Renal cortical epithelial cell (primary cell): ENCODE results near the gene ABCA2. TPM values are rescaled to one million over a fixed set of nuclear protein-coding genes. Genes with fewer than 3 reads are reported as not detected.
"Not testable (repeated sequence)": the region's sequence is repeated elsewhere in the genome, so short reads cannot be mapped to it uniquely, and the experiment has no call there.

Experiments
- DNase-seq: peaks from one replicate; pipeline ENCODE4 v3.0.0-alpha.2; 2011; ENCODE audit warnings: low read depth
- total RNA-seq: library from RNA; depleted of rRNA; stranded (reverse); fragments of >200 nt; gene quantifications from 2 replicates; pipeline ENCODE4 v1.2.3, GENCODE V29; 2014

Gene ABCA2
- total RNA-seq, 1 donor from 2014 or later = 53.0 TPM

DNA sequence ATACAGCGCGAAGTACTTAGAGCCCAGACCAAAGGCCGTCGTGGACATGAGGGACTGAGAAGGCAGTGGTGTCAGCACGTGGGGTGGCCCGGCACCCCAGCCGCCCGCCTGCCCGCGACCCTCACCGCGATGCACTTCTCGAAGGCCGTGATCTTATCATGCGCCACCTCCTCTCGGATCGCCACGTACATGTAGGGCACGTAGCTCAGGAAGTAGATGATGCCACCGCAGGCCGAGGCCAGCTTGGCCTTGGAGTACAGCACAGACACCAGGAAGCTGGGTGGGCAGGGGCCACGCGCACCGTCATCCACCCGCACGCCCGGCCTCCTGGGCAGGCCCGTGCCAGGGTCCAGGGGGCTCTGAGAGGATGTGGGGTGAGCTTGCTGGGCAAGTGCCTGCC lies 11.0 kb downstream of the ABCA2 start:
- DNase-seq = no peak

DNA sequence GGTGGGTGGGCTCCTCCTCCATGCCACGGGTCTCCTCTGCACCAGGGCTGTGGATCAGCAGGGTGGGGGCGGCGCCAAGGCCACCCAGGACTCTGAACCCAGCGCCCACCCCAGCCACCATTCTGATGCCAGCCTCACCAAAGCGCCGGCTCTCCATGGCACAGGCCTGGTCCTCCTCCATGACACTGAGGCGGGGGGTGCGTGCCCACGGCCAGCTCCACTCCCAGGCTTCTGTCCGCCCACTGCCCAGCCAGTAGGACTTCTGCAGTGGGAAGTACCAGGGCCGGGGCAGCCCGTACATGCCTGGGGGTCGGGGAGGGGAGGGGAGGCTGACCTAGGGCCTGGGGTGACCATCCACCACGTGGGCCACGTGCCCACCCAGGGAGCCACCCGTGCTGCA lies 11.6 kb downstream of the ABCA2 start:
- DNase-seq = no peak

- no peak for DNase-seq
Observed at GRCh38 chr9:137015976-137016375, 12.1 kb downstream of the ABCA2 start.

DNA sequence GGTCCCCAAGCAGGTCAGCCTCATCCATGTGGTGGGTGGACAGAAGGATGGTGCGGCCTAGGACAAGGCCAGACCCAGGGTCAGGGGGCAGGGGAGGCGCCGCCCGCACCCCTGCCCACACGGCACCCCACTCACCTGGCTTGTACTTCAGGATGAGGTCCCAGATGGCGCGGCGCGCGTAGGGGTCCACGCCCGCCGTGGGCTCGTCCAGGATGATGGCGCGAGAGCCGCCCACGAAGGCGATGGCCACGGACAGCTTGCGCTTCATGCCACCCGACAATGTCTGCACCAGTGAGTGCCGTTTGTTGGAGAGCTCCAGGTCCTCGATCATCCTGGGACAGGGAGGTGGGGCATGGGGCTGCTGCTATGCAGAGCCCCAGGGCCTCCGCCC lies 12.5 kb downstream of the ABCA2 start:
- DNase-seq = no peak

DNA sequence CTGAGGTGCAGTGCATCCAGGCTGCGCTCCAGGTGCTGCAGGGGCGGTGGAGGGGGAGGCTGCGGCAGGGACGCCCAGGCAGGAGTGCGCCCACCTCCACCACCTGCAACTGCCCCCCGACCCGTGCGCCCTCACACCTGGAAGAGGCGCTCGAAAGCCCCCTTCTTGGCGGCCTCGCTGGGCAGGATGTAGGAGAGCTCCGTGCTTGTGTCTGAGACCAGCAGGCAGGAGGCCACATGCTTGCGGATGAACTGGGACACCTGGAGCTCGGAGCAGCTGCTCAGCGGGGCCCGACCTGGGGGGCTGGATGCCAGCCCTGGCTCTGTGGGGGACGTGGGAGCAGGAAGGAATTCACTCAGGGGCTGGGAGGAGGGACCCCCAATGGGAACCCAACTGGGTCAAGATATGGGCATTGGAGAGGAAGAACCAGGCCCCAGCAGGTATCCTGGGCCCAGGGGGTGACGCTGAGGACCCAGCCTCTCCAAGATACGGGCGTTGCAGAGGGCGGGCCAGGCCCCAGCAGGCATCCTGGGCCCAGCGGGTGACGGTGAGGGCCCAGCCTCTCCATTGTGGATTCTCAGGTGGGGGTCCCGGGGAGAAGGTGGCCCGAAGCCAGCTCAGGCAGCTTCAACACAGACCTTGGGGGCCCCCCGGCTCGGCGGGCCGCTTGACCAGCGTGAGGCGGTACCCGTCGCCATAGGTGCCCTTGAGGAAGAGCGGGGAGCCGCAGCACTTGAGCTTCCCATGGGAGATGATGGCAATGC lies 13.1 kb downstream of the ABCA2 start:
- DNase-seq = no peak

DNA sequence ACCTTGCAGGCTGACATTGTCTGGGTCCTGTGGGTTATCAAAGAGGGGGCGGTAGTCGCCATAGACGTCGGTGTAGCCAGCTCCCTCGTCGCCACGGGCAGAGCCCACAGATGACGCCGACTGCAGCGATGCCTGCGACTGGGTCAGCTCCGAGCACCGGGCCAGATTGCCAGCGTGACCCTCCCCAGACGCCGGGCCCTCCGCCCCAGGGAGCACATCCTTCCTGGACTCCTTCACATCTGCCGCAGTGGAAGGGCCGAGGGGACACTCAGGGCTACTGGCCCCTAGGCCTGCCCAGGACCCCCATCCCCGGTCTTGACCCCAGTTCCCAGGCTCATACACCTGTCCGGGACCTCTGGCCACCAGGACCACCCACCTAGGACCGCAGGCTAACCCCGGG lies 13.9 kb downstream of the ABCA2 start:
- no peak for DNase-seq

DNA sequence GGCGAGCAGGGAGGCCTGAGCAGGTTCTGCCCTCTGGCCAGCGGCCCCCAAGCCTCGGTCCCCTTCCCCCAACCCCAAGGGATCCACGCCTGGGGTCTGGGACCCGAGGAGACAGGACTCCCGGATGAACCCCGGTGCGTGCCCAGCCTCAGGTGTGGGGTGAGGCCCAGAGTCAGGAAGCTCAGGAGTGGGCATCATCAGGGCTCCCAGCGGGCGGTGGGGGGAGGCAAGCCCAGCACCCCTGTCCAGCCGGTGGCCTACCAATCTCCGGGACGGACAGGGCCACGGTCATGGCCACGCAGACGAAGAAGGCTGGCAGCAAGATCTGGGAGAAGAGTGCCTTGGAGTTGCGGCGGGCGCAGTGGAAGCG lies 14.5 kb downstream of the ABCA2 start:
- DNase-seq = no peak

DNA sequence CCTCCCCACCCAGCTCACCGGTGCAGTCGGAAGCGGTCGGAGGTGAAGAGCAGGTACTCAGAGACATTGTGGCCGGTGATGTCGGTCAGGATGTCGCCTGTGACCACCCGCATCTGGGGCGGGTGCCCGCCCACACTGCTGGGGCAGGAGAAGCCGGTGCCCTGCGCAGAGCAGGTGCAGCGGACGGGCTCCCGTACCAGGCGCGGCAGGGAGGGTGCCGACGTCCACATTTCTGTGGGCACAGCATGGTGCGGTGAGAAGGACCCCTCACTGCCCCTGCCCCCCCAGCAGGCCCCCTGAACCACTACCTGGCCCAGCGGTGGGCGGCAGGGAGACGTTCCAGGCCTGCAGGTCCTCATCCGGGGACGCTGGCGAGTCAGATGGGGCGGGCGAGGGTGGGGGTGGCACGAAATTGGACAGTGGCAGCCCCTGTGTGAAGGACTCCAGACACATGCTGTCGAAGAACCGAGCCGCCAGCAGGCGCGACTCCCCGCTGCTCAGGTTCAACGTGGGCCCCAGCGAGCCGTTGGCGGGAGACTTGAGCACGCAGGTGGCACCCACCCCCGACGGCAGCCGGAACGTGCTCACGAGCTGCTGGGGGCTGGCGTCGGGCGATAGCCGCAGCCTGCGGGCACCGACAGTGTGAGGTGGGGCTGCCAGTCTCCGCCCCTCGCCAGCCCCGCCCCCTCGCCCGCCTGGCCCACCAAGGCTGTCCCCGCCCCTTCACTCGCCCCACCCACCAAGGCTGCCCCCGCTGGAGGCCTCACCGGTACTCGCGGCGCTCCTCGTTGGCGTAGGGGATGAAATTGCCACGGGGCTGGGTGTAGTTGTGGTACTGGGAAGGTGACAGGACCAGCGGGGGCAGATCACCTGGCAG lies 15.1 kb downstream of the ABCA2 start:
- DNase-seq = no peak

GRCh38 chr9:137011907-137012675 lies 15.9 kb downstream of the ABCA2 start:
- DNase-seq = no peak

DNA sequence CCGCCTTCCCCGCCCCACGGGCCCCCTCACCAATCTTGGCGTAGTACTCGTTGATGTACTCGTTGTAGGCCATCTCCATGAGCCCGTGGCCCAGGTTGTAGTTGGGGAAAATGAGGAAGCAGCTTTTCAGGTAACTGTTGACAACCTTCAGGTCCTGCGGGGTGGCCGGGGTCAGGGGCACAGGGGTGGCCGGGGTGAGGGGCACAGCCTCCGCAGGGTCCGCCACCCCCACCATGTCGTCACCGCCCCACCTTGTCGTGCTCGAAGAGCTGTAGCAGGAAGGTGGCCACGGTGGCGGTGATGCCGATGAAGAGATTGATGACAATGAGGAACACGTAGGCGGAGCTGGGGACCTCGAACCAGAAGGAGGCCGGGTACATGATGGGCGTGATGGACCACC lies 16.9 kb downstream of the ABCA2 start:
- DNase-seq = no peak

DNA sequence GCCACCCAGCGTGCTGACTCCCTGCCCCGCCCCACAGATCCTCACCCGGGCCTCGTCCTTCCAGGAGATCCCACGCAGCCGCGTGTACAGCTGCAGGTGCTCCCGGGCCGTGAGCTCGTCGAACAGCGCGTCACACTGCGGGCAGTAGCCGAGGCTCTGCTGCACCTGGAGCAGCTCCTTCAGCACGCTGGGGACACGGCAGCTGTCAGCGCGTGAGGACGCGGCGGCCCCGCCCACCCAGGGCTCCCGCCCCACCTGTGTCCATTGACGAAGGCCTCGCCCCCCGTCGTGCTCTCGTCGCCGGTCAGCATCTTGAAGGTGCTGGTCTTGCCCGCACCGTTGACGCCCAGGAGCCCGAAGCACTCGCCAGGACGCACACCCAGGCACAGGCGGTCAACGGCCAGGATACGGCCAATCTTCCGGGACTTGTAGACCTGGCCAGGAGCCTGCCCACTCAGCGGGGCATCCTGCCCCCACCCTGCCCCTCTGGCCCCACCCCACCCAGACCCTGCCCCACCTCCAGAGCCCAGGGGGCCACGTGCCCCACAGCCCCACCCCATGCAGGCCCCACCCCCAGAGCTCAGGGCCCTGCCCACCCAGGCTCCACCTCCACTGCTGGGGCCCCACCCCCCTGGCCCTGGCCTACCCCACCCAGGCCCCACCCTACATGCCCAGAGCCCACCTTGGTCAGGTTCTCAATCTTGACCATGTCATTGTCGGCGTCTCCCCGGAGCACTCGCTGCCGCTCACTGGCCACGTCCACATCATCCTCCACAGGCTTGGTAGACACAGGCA lies 17.9 kb downstream of the ABCA2 start:
- no peak for DNase-seq

DNA sequence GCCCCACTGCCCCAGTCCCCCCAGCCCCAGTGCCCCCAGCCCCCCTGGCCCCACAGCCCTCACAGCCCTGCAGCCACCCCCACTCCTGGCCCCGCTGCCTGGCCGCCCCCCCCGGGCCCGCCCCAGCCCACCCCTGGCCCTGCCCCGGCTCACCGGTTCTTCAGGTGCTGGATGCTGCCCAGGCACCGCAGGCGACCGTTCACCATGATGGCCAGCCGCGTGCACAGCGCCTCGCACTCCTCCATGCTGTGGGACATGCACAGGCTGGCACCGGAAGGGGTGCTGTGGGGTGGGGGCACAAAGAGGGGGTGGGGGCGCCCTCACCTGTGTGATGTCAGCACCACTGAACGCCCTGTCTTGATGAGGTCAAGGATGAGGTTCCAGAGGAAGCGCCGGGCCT lies 18.8 kb downstream of the ABCA2 start:
- no peak for DNase-seq

- no peak for DNase-seq
Observed at GRCh38 chr9:137008312-137008711, 19.7 kb downstream of the ABCA2 start.

GRCh38 chr9:137007816-137008270 lies 20.2 kb downstream of the ABCA2 start:
- DNase-seq = no peak

DNA sequence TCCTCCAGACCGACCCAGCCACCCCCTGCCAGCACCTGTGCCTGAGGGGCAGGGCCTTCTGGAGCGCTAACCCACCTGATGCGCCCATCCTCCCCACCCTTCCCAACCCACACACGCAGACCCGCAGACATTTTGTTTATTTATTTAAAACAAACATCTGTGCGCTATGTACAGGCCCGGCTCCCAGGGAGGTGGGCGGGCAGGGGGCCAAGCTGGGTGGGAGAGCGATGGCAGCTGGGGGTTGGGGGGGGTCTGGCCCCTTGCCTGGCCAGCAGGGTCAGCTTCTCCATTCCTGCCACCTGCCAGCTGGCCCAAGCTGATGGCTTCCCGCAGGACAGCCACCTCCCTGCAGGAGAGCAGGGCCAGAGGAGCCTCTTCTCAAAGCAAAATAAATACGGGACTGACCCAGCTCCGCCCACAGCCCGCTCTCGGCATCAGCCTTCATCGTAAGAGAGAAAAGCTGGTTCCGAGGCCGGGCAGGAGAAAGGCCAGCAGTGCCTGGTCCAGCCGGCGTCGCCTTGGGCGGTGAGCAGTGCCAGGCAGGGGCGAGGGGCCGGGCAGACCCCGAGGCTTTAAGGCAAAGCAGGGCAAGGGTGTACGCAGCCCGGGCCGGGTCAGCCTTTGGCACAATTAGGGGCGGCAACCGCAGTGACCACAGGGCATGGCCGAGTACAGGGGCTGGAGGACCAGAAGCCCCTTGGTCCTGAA lies 20.8 kb downstream of the ABCA2 start:
- DNase-seq = no peak

DNA sequence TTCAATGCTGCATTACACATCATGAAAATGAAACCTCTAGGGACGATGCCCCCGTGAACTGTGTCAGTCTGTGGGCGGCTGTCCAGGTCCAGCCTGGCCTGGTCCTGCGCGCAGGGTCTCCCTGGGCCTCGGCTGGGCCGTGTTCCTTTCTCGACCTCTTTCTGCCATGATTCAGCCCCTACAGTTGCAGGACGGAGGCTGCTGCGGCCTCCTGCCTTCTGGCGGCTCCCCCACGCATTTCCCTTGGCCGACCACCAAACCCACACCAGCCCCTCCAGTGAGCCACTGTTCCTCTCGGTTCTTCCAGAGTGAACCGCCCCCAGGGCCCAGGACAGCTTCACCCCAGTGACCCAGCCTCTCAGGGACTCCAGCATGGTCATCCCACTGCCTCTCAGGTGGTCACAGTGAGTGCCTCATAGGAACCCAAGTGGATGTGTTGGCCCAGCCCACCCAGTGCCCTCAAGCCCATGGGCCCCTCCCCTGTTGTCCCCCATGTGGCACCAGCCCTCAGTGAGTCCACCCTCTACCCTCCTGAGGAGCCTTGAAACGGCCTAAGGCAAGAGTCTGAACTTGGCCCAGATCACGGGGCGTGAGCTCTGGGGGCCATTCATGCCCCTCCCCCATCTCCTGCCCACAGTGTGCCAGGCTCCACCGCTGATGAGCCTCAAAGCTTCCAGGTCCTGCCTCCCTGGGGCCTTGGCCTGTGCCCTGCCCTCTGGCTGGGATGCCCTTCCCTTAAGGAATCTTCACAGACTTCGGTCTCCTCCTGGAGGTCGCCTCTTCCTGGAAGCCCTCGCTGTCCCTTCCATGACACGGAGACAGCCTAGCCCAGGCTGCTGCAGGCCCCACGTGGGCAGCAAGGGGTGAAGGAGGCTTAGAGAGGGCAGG lies 21.7 kb downstream of the ABCA2 start:
- no peak for DNase-seq

GRCh38 chr9:137004285-137004684 lies 23.8 kb downstream of the ABCA2 start:
- DNase-seq = not testable (repeated sequence)

GRCh38 chr9:137002646-137003041 lies 25.4 kb downstream of the ABCA2 start:
- no peak for DNase-seq

DNA sequence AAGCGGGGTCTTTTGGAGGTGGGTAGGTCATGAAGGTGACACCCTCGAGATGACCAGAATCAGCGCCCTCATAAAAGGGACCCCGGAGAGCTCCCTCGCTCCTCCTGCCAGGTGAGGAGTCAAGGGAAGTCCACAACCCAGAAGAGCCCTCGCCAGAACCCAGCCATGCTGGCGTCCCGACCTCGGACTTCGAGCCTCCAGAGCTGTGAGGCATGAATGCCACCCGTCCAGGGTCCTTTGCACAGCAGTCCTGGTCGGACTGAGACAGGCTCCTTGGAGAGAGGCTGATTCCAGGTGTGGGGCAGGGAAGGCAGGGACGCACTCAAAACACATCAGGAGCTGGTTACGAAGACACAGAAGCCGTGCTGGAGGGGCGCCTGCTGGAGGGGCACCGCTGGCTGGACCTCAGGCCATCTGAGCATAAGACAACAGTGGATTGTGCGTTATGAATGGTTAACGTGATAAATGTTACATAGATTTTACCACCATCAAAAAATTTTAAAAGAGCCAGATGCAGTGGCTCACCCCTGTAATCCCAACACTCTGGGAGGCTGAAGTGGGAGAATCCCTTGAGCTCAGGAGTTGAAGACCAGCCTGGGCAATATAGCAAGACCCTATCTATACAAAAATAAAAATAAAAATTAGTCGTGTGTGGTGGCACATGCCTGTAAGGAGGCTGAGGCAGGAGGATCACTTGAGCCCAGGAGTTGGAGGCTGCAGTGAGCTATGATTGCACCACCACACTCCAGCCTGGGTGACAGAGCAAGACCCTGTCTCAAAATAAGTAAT lies 26.0 kb downstream of the ABCA2 start:
- no peak for DNase-seq
